RWPE2 (cell line): ENCODE measurements around the gene TMED10.

ENCODE experiments used
- ATAC-seq: fragments of 200-7000 bp; cut with Tn5 transposase; 3 replicates; pipeline ENCODE4 v1.9.1; 2021; ENCODE audit warnings: low read depth
- DNase-seq: peaks from one replicate; pipeline ENCODE4 v3.0.0-alpha.2; 2020; ENCODE audit warnings: low spot score
- H3K27ac ChIP-seq: fragments of 450-650 bp; 2 replicates; pipeline ENCODE4 v1.5.1; 2017; ENCODE audit warnings: mild to moderate bottlenecking; ENCODE audit not compliant: poor library complexity, severe bottlenecking
- H3K27me3 ChIP-seq: fragments of 250-450 bp; sonication (Bioruptor Pico); 2 replicates; pipeline ENCODE4 v1.5.1; 2021; ENCODE audit warnings: mild to moderate bottlenecking, moderate library complexity; ENCODE audit not compliant: insufficient read depth, poor library complexity, severe bottlenecking
- H3K36me3 ChIP-seq: fragments of 250-450 bp; sonication (Bioruptor Pico); 2 replicates; pipeline ENCODE4 v1.5.1; 2020; ENCODE audit warnings: low read depth, mild to moderate bottlenecking, moderate library complexity
- H3K4me1 ChIP-seq: fragments of 250-450 bp; sonication (Bioruptor Pico); 2 replicates; pipeline ENCODE4 v1.5.1; 2021; ENCODE audit warnings: mild to moderate bottlenecking, moderate library complexity; ENCODE audit not compliant: insufficient read depth, poor library complexity, severe bottlenecking
- H3K4me3 ChIP-seq: fragments of 250-450 bp; sonication (Bioruptor Pico); 2 replicates; pipeline ENCODE4 v1.5.1; 2021; ENCODE audit warnings: mild to moderate bottlenecking, moderate library complexity; ENCODE audit not compliant: severe bottlenecking
- H3K9me3 ChIP-seq: fragments of 250-450 bp; sonication (Bioruptor Pico); 2 replicates; pipeline ENCODE4 v1.5.1; 2021; ENCODE audit warnings: mild to moderate bottlenecking, moderate library complexity; ENCODE audit not compliant: severe bottlenecking
- TF ChIP-seq, protein P1 (sequence below): fragments of 450-650 bp; IDR thresholded peaks from one replicate; pipeline ENCODE4 v1.5.1; 2017; ENCODE audit warnings: mild to moderate bottlenecking, moderate library complexity; ENCODE audit not compliant: poor library complexity, severe bottlenecking

The TMED10 gene

DNA sequence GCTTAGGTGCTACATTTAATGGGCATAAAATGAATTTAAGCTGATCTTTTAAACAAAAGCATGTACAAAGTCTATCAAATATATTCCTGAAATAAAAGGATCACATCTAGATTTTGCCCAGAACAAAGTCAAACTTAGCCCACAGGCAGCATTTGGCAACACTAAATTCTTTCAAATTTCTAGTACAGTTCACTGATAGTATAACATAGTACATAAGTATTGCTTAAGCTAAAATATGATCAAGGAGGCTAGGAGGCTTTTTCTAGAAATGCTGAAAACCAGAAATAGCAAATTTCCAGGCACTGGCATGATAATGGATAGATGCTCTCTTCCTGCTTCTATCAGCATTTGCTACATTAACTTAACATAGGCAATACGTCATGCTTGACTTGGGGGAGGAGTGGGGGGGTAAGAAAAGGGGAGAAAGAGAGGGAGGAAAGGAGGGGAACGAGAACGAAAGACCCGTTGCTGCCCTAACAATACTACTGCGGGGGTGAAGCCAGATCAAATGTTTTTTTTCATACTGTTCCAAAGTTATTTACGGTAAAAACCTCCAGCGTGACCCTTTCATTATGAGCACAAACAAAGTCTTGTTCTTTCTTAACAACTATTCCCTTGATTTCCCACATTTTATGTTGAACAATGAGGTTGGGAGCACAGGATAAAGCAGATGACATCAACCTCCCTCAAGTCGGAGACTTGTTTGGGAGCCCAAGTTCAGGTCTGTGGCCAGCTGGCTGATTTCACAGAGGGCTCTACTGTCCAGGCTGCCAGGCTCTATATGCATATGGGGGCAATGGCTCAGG is 10.6 kb downstream of the TMED10 start:
- H3K4me3 ChIP-seq, result no peak overlapping the region
- H3K36me3 ChIP-seq, result peaks cover 42% of the 10 kb centered on the region
- ATAC-seq (no peak), DNase-seq (no peak)
- H3K27ac ChIP-seq, result peak overlapping the region; percentile 4
- no peaks in the 10 kb centered on the region for H3K27me3 ChIP-seq
- H3K4me1 ChIP-seq, result peaks cover 20% of the 10 kb centered on the region
- H3K9me3 ChIP-seq, result no peaks in the 10 kb centered on the region
- TF ChIP-seq, protein P1, sequence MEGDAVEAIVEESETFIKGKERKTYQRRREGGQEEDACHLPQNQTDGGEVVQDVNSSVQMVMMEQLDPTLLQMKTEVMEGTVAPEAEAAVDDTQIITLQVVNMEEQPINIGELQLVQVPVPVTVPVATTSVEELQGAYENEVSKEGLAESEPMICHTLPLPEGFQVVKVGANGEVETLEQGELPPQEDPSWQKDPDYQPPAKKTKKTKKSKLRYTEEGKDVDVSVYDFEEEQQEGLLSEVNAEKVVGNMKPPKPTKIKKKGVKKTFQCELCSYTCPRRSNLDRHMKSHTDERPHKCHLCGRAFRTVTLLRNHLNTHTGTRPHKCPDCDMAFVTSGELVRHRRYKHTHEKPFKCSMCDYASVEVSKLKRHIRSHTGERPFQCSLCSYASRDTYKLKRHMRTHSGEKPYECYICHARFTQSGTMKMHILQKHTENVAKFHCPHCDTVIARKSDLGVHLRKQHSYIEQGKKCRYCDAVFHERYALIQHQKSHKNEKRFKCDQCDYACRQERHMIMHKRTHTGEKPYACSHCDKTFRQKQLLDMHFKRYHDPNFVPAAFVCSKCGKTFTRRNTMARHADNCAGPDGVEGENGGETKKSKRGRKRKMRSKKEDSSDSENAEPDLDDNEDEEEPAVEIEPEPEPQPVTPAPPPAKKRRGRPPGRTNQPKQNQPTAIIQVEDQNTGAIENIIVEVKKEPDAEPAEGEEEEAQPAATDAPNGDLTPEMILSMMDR, result no peak

DNA sequence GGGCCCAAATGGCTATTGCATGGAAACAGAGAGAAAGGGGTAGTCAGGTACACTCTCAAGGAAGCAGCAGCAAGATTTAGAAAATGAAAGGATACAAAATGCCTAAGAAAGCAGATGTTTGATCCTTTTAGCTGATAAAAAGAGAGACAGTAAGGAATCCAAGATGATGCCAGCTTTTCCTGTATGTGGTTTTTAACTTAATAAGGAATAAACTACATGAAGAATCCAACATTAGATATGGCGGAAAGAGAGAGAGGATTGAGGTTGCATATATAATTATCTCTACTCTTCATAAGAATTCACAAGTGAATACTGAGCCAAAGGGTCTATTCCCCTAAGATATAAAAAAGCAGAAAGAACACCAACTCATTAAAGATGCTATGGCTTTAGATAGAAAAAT is 11.6 kb downstream of the TMED10 start:
- DNase-seq (no peak), ATAC-seq (no peak)
- TF ChIP-seq, protein P1, result no peak
- H3K4me3 ChIP-seq, result no peak overlapping the region
- no peaks in the 10 kb centered on the region for H3K9me3 ChIP-seq
- peak overlapping the region; percentile 4 for H3K27ac ChIP-seq
- peaks cover 45% of the 10 kb centered on the region for H3K36me3 ChIP-seq
- H3K27me3 ChIP-seq, result no peaks in the 10 kb centered on the region
- H3K4me1 ChIP-seq, result peaks cover 20% of the 10 kb centered on the region

GRCh38 chr14:75163677-75164076 is 12.7 kb downstream of the TMED10 start:
- Histone ChIP-seq H3K4me1 (peaks cover 10% of the 10 kb centered on the region), H3K36me3 (peaks cover 52% of the 10 kb centered on the region), H3K27me3 (no peaks in the 10 kb centered on the region), H3K27ac (no peak overlapping the region), H3K4me3 (no peak overlapping the region), H3K9me3 (no peaks in the 10 kb centered on the region)
- ATAC-seq (no peak), DNase-seq (no peak)
- TF ChIP-seq, protein P1, result no peak

DNA sequence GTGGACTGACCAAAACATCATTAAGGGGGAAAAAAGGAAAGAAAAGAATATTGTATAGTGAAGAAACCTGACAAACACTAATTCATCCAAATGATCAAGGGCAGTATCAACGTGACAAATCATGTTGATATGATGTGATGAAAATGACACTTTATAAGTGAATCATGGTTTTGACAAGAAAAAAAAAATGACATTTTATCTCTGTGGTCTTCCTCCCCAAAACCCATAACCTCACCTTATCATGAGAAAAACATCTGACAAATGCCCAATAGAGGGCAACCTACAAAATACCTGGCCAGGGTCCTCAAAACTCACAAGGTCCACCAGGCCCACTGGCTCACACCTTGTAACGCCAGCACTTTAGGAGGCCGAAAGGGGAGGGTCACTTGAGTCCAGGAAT is 13.8 kb downstream of the TMED10 start:
- peaks cover 2% of the 10 kb centered on the region for H3K4me1 ChIP-seq
- no peak for ATAC-seq
- no peak for DNase-seq
- no peaks in the 10 kb centered on the region for H3K9me3 ChIP-seq
- TF ChIP-seq, protein P1, result peak; percentile 37
- no peak overlapping the region for H3K27ac ChIP-seq
- no peaks in the 10 kb centered on the region for H3K27me3 ChIP-seq
- peaks cover 50% of the 10 kb centered on the region for H3K36me3 ChIP-seq
- H3K4me3 ChIP-seq, result no peak overlapping the region
